GM18909 (cell line): ENCODE results near the gene MKKS.

Experiments
- ATAC-seq: cut with Tn5 transposase; IDR thresholded peaks from one replicate; pipeline ENCODE4 v1.9.1; 2021; ENCODE audit warnings: mild to moderate bottlenecking; ENCODE audit not compliant: unreplicated experiment, poor library complexity

The MKKS gene

GRCh38 chr20:10433623-10434466 is at the start of gene MKKS:
Gene MKKS, minus strand, starts transcription at chr20:10434222. Its CDS starts 20,708 bp downstream, at chr20:10413514.
- ATAC-seq = peak; percentile 68

- no peak for ATAC-seq
Measured at GRCh38 chr20:10483691-10484090, 49.7 kb upstream of the MKKS start.

- no peak for ATAC-seq
Measured at GRCh38 chr20:10481676-10482075, 47.7 kb upstream of the MKKS start.

- ATAC-seq = no peak
Measured at GRCh38 chr20:10478930-10479329, 44.9 kb upstream of the MKKS start.

GRCh38 chr20:10478205-10478604 is 44.2 kb upstream of the MKKS start:
- ATAC-seq = peak; percentile 76

- ATAC-seq = peak; percentile 82
Measured at GRCh38 chr20:10476319-10476724, 42.3 kb upstream of the MKKS start.

- no peak for ATAC-seq
Measured at GRCh38 chr20:10475225-10475624, 41.2 kb upstream of the MKKS start.

- no peak for ATAC-seq
Measured at GRCh38 chr20:10474606-10475184, 40.7 kb upstream of the MKKS start.

GRCh38 chr20:10472871-10473270 is 38.8 kb upstream of the MKKS start:
- ATAC-seq = no peak

- ATAC-seq = no peak
Measured at GRCh38 chr20:10470276-10470675, 36.3 kb upstream of the MKKS start.

- ATAC-seq = peak; percentile 68
Measured at GRCh38 chr20:10469599-10469998, 35.6 kb upstream of the MKKS start.

- no peak for ATAC-seq
Measured at GRCh38 chr20:10469056-10469455, 35.0 kb upstream of the MKKS start.

GRCh38 chr20:10468340-10468845 is 34.4 kb upstream of the MKKS start:
- no peak for ATAC-seq

GRCh38 chr20:10467681-10468339 is 33.8 kb upstream of the MKKS start:
- ATAC-seq = no peak

- no peak for ATAC-seq
Measured at GRCh38 chr20:10466855-10467254, 32.8 kb upstream of the MKKS start.

GRCh38 chr20:10466325-10466724 is 32.3 kb upstream of the MKKS start:
- no peak for ATAC-seq

- ATAC-seq = no peak
Measured at GRCh38 chr20:10465135-10465534, 31.1 kb upstream of the MKKS start.

GRCh38 chr20:10463622-10464021 is 29.6 kb upstream of the MKKS start:
- ATAC-seq = no peak

- ATAC-seq = no peak
Measured at GRCh38 chr20:10462516-10462915, 28.5 kb upstream of the MKKS start.

GRCh38 chr20:10461495-10461894 is 27.5 kb upstream of the MKKS start:
- ATAC-seq = no peak

GRCh38 chr20:10454151-10454750 is 20.2 kb upstream of the MKKS start:
- ATAC-seq = peak; percentile 59
